Calu3 (cell line): ENCODE data around the gene MIEF1. TPM values are rescaled to one million over a fixed set of nuclear protein-coding genes. Genes with fewer than 3 reads are reported as not detected.

Experiments
- BruUV-seq: library from RNA; stranded (reverse); fragments of 400-500 nt; replicated peaks from 2 replicates; lab custom pipeline; 2021; lab: Mats Ljungman, UMichigan
- CTCF ChIA-PET: fragments of 300-600 bp; sonication (Branson Sonifier 250); formaldehyde crosslinking; loops from one replicate; lab custom pipeline; 2022; ENCODE audit warnings: antibody characterized with exemption; lab: Charles Lee
- DNase-seq: peaks from one replicate; pipeline ENCODE4 v3.0.0; 2022
- H3K27ac Mint-ChIP-seq: one replicate; pipeline ENCODE4 v1.8.0; 2022; ENCODE audit warnings: mixed read lengths; ENCODE audit not compliant: unreplicated experiment
- H3K27me3 Mint-ChIP-seq: one replicate; pipeline ENCODE4 v1.8.0; 2022; ENCODE audit warnings: mixed read lengths; ENCODE audit not compliant: unreplicated experiment
- H3K36me3 Mint-ChIP-seq: one replicate; pipeline ENCODE4 v1.8.0; 2022; ENCODE audit warnings: mild to moderate bottlenecking, moderate library complexity, mixed read lengths; ENCODE audit not compliant: insufficient read depth, unreplicated experiment
- H3K4me1 Mint-ChIP-seq: one replicate; pipeline ENCODE4 v1.8.0; 2022; ENCODE audit warnings: mild to moderate bottlenecking, low read depth, mixed read lengths; ENCODE audit not compliant: unreplicated experiment
- H3K4me3 Mint-ChIP-seq: one replicate; pipeline ENCODE4 v1.8.0; 2022; ENCODE audit warnings: mild to moderate bottlenecking, low read depth, moderate library complexity, mixed read lengths; ENCODE audit not compliant: unreplicated experiment
- H3K9me3 Mint-ChIP-seq: one replicate; pipeline ENCODE4 v1.8.0; 2022; ENCODE audit warnings: low read depth, mixed read lengths; ENCODE audit not compliant: unreplicated experiment
- CTCF ChIP-seq: fragments of 200-600 bp; IDR thresholded peaks from one replicate; pipeline ENCODE4 v1.8.0; 2022; ENCODE audit warnings: antibody characterized with exemption; ENCODE audit not compliant: unreplicated experiment
- intact Hi-C: fragments of 100-400 bp; cut with micrococcal nuclease; formaldehyde crosslinking; loops from one replicate; pipeline ENCODE4 v1.10.0; 2022; ENCODE audit not compliant: unreplicated experiment
- total RNA-seq: library from RNA; stranded (reverse); gene quantifications from 2 replicates; pipeline ENCODE4 v1.2.3, GENCODE V29; 2022

MIEF1 gene
- total RNA-seq, 1 experiment from 2014 or later: 39.2 TPM

GRCh38 chr22:39489094-39490068, 12.7 kb upstream of the MIEF1 start:
- BruUV-seq: no TSS peak
- no peaks in the 10 kb centered on the region for H3K27me3 Mint-ChIP-seq
- H3K27ac Mint-ChIP-seq: no peak overlapping the region
- no peak for DNase-seq
- H3K9me3 Mint-ChIP-seq: no peaks in the 10 kb centered on the region
- CTCF ChIA-PET: interaction anchor here (1.2 to 1.5 kb wide), 2 partner anchors 13 to 17 kb away, joined by 3 to 6 read pairs; partner anchors contain the start of gene MIEF1
- H3K4me1 Mint-ChIP-seq: peaks cover 10% of the 10 kb centered on the region
- H3K36me3 Mint-ChIP-seq: peaks cover 9% of the 10 kb centered on the region
- TF ChIP-seq CTCF: no peak
- H3K4me3 Mint-ChIP-seq: no peak overlapping the region
- intact Hi-C loops: no loop called here

GRCh38 chr22:39490135-39490798, 11.8 kb upstream of the MIEF1 start:
- Mint-ChIP-seq H3K36me3 (peaks cover 9% of the 10 kb centered on the region), H3K27me3 (no peaks in the 10 kb centered on the region), H3K27ac (no peak overlapping the region), H3K4me1 (peaks cover 18% of the 10 kb centered on the region), H3K9me3 (no peaks in the 10 kb centered on the region), H3K4me3 (no peak overlapping the region)
- BruUV-seq: TSS peak; percentile 11
- DNase-seq: peak; percentile 74
- intact Hi-C loops: no loop called here
- TF ChIP-seq CTCF: no peak
- CTCF ChIA-PET: interaction anchor here (0.5 to 1.5 kb wide), 3 partner anchors 12 to 112 kb away, joined by 3 to 6 read pairs (median 3); partner anchors contain the start of gene MIEF1

- peaks cover 19% of the 10 kb centered on the region for H3K4me1 Mint-ChIP-seq
- no peaks in the 10 kb centered on the region for H3K9me3 Mint-ChIP-seq
- H3K27me3 Mint-ChIP-seq: no peaks in the 10 kb centered on the region
- H3K27ac Mint-ChIP-seq: peak overlapping the region; percentile 8
- peaks cover 9% of the 10 kb centered on the region for H3K36me3 Mint-ChIP-seq
- no peak for TF ChIP-seq CTCF
- no peak for DNase-seq
- intact Hi-C loops: no loop called here
- CTCF ChIA-PET: interaction anchor here (1.2 to 1.5 kb wide), 2 partner anchors 11 to 19 kb away, joined by 3 to 6 read pairs; partner anchors contain the start of gene MIEF1
- BruUV-seq: no TSS peak
- no peak overlapping the region for H3K4me3 Mint-ChIP-seq
These were observed 11.0 kb upstream of the MIEF1 start for GRCh38 chr22:39490966-39491680.

- no peak for TF ChIP-seq CTCF
- H3K9me3 Mint-ChIP-seq: no peaks in the 10 kb centered on the region
- H3K4me1 Mint-ChIP-seq: peaks cover 19% of the 10 kb centered on the region
- H3K36me3 Mint-ChIP-seq: peaks cover 9% of the 10 kb centered on the region
- intact Hi-C loops: no loop called here
- no peaks in the 10 kb centered on the region for H3K27me3 Mint-ChIP-seq
- CTCF ChIA-PET: interaction anchor here (1.1 to 1.6 kb wide), 2 partner anchors 10 to 18 kb away, joined by 3 read pairs; partner anchors contain the start of gene MIEF1
- H3K4me3 Mint-ChIP-seq: no peak overlapping the region
- no peak for DNase-seq
- peak overlapping the region; percentile 8 for H3K27ac Mint-ChIP-seq
- BruUV-seq: no TSS peak
These were observed 10.4 kb upstream of the MIEF1 start for GRCh38 chr22:39491696-39492095.
